K562 (cell line): Measurements from ENCODE around the gene ZNF865. TPM values are rescaled to one million over a fixed set of nuclear protein-coding genes. Genes with fewer than 3 reads are reported as not detected.

Experiments
- FOXJ2 ChIP-seq: fragments of 200-800 bp; sonication (Bioruptor generic); IDR thresholded peaks from 2 replicates; pipeline ENCODE4 v1.6.1; 2016; ENCODE audit warnings: missing genetic modification characterization, missing compliant biosample characterization
- GATAD2B ChIP-seq: fragments of 450-650 bp; IDR thresholded peaks from 2 replicates; pipeline ENCODE4 v1.6.1; 2017; ENCODE audit warnings: mild to moderate bottlenecking, borderline replicate concordance
- MEIS2 ChIP-seq: fragments of 450-650 bp; IDR thresholded peaks from 2 replicates; pipeline ENCODE4 v1.6.1; 2014; ENCODE audit warnings: mild to moderate bottlenecking; ENCODE audit not compliant: partially characterized antibody
- NELFE ChIP-seq: IDR thresholded peaks from 2 replicates; pipeline ENCODE4 v1.6.1; 2011; ENCODE audit warnings: mild to moderate bottlenecking; ENCODE audit not compliant: insufficient read depth, insufficient read length
- RERE ChIP-seq: sonication (generic); formaldehyde crosslinking; IDR thresholded peaks from 2 replicates; pipeline ENCODE4 v1.8.0; 2023; ENCODE audit warnings: missing genetic modification reagents, mild to moderate bottlenecking, borderline replicate concordance
- ZNF12 ChIP-seq: sonication (generic); formaldehyde crosslinking; IDR thresholded peaks from 2 replicates; pipeline ENCODE4 v1.4.0; 2020; ENCODE audit warnings: mild to moderate bottlenecking, missing genetic modification reagents
- ZNF217 ChIP-seq: sonication (generic); formaldehyde crosslinking; IDR thresholded peaks from 2 replicates; pipeline ENCODE4 v1.8.0; 2022; ENCODE audit warnings: mild to moderate bottlenecking, missing genetic modification reagents
- polyA plus RNA-seq, 8 experiments: library from polyadenylated mRNA; depleted of rRNA in 4 of 8; stranded (reverse) in 5 of 8; unstranded in 3 of 8; fragments of >200 nt; fragmentation: Nextera tagmentation in 2 of 8; fragmentation: Illumina TruSeq in 1 of 8; extraction: Ambion mirVana in 2 of 8; extraction: Trizol in 1 of 8; gene quantifications; 2 replicates each; pipeline versions ENCODE4 v1.2.1 to v1.2.3, GENCODE V29; 2011 to 2014; ENCODE audit warnings: inconsistent platforms in 1 of 8, missing spikeins in 1 of 8
- total RNA-seq, 7 experiments: library from RNA; depleted of rRNA in 6 of 7; stranded (reverse); fragments of >200 nt in 6 of 7; fragmentation: Illumina TruSeq in 2 of 7; extraction: Trizol in 2 of 7; gene quantifications; 2 replicates each; pipeline versions ENCODE4 v1.2.1 to v1.2.3, GENCODE V29; 2011 to 2021; ENCODE audit warnings: low replicate concordance in 1 of 7
- TF ChIP-seq, protein P1 (sequence below): sonication (generic); formaldehyde crosslinking; IDR thresholded peaks from 2 replicates; pipeline ENCODE4 v1.8.1; 2022; ENCODE audit warnings: missing genetic modification reagents

ZNF865 gene
- total and polyA plus RNA-seq, 9 of the 15 experiments (the other 6 are each of a cell fraction or from before 2014, with no cell fraction given) = 0.40 to 18.8 (median 1.6) TPM; not detected in 2

- no peak for TF ChIP-seq ZNF12 (CRISPR knock-in tag)
- no peak for TF ChIP-seq NELFE
- no peak for TF ChIP-seq GATAD2B
- TF ChIP-seq MEIS2 = no peak
- TF ChIP-seq, protein P1, sequence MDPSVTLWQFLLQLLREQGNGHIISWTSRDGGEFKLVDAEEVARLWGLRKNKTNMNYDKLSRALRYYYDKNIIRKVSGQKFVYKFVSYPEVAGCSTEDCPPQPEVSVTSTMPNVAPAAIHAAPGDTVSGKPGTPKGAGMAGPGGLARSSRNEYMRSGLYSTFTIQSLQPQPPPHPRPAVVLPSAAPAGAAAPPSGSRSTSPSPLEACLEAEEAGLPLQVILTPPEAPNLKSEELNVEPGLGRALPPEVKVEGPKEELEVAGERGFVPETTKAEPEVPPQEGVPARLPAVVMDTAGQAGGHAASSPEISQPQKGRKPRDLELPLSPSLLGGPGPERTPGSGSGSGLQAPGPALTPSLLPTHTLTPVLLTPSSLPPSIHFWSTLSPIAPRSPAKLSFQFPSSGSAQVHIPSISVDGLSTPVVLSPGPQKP (CRISPR knock-in tag) = no peak
- no peak for TF ChIP-seq FOXJ2 (tag)
- no peak for TF ChIP-seq RERE (CRISPR knock-in tag)
- no peak for TF ChIP-seq ZNF217
Measured at GRCh38 chr19:55599468-55599841, 6.0 kb upstream of the ZNF865 start, which contains the start of gene FIZ1 (continued).
